Measurements from ENCODE around the gene RFWD3.

GRCh38 chr16:74657870-74658642, 8.6 kb downstream of the RFWD3 start:
- TF ChIP-seq CTCF (IDR thresholded peaks at IDR 0.05; ENCODE audit: low read length), result no peak
- no peak for TF ChIP-seq EZH2 (IDR thresholded peaks at IDR 0.05; ENCODE audit: borderline replicate concordance, low read length)
